K562 (cell line): Measurements from ENCODE around the gene DIRAS1. TPM values are rescaled to one million over a fixed set of nuclear protein-coding genes. Genes with fewer than 3 reads are reported as not detected.

Experiments
- BACH1 ChIP-seq: fragments of 200-800 bp; sonication (Bioruptor generic); IDR thresholded peaks from 2 replicates; pipeline ENCODE4 v1.6.1; 2016; ENCODE audit warnings: missing genetic modification characterization, missing compliant biosample characterization
- DDX20 ChIP-seq: fragments of 450-650 bp; IDR thresholded peaks from 2 replicates; pipeline ENCODE4 v1.6.1; 2016; ENCODE audit warnings: missing genetic modification characterization, low read depth, mild to moderate bottlenecking, missing compliant biosample characterization, moderate library complexity
- ETV1 ChIP-seq: fragments of 450-650 bp; conservative IDR thresholded peaks from 2 replicates; pipeline ENCODE4 v1.6.1; 2016; ENCODE audit warnings: missing genetic modification characterization, control low read depth, low read depth, missing compliant biosample characterization
- ETV5 ChIP-seq: sonication (generic); formaldehyde crosslinking; IDR thresholded peaks from 2 replicates; pipeline ENCODE4 v1.4.0; 2020; ENCODE audit warnings: low read depth, mild to moderate bottlenecking, missing genetic modification reagents
- ILK ChIP-seq: fragments of 450-650 bp; IDR thresholded peaks from 2 replicates; pipeline ENCODE4 v1.6.1; 2016; ENCODE audit warnings: missing genetic modification characterization, low read depth, mild to moderate bottlenecking, missing compliant biosample characterization, moderate library complexity, borderline replicate concordance
- KLF13 ChIP-seq: fragments of 450-650 bp; IDR thresholded peaks from 2 replicates; pipeline ENCODE4 v1.6.1; 2016; ENCODE audit warnings: missing genetic modification characterization, low read depth, mild to moderate bottlenecking, missing compliant biosample characterization, moderate library complexity, borderline replicate concordance
- NFIX ChIP-seq: fragments of 250-450 bp; sonication (Bioruptor Pico); IDR thresholded peaks from 2 replicates; pipeline ENCODE4 v1.4.0; 2020; ENCODE audit warnings: low read depth, mild to moderate bottlenecking, moderate library complexity
- NFRKB ChIP-seq: fragments of 450-650 bp; IDR thresholded peaks from 2 replicates; pipeline ENCODE4 v1.6.1; 2016; ENCODE audit warnings: low read depth
- NR2F6 ChIP-seq: fragments of 450-650 bp; formaldehyde crosslinking; IDR thresholded peaks from 2 replicates; pipeline ENCODE4 v1.4.0; 2020; ENCODE audit warnings: mild to moderate bottlenecking
- NR3C1 ChIP-seq: sonication (generic); formaldehyde crosslinking; IDR thresholded peaks from 2 replicates; pipeline ENCODE4 v1.8.1; 2022; ENCODE audit warnings: missing genetic modification reagents
- PKNOX1 ChIP-seq: fragments of 450-650 bp; IDR thresholded peaks from 2 replicates; pipeline ENCODE4 v1.6.1; 2016
- POLR2AphosphoS5 ChIP-seq: IDR thresholded peaks from 2 replicates; pipeline ENCODE4 v1.6.1; 2011; ENCODE audit warnings: mild to moderate bottlenecking, low read depth, low read length, moderate library complexity; ENCODE audit not compliant: control insufficient read depth, insufficient read depth
- PREB ChIP-seq: sonication (generic); formaldehyde crosslinking; IDR thresholded peaks from 2 replicates; pipeline ENCODE4 v1.8.1; 2023; ENCODE audit warnings: mild to moderate bottlenecking, missing genetic modification reagents
- PURB ChIP-seq: sonication (generic); formaldehyde crosslinking; IDR thresholded peaks from 2 replicates; pipeline ENCODE4 v1.9.0; 2021; ENCODE audit warnings: low read depth, mild to moderate bottlenecking, missing genetic modification reagents
- RAD21 ChIP-seq, 2 experiments: fragments of 250-450 bp in 1 of 2; fragments of 450-650 bp in 1 of 2; sonication (Bioruptor Pico) in 1 of 2; formaldehyde crosslinking in 1 of 2; IDR thresholded peaks in 1 of 2; conservative IDR thresholded peaks in 1 of 2; 2 replicates each; pipeline versions ENCODE4 v1.4.0 to v1.8.0; 2020 to 2022; ENCODE audit warnings: mild to moderate bottlenecking in 2 of 2, moderate library complexity in 1 of 2
- RBM14 ChIP-seq: fragments of 200-400 bp; formaldehyde crosslinking; IDR thresholded peaks from 2 replicates; pipeline ENCODE4 v1.6.1; 2018; ENCODE audit warnings: low read depth, mild to moderate bottlenecking, low read length, moderate library complexity, borderline replicate concordance; ENCODE audit not compliant: insufficient read depth
- SNIP1 ChIP-seq: fragments of 450-650 bp; IDR thresholded peaks from 2 replicates; pipeline ENCODE4 v1.7.1; 2017; ENCODE audit warnings: low read depth, mild to moderate bottlenecking
- U2AF2 ChIP-seq: fragments of 200-400 bp; formaldehyde crosslinking; optimal IDR thresholded peaks from 2 replicates; pipeline ENCODE3; 2017; ENCODE audit warnings: low read depth, mild to moderate bottlenecking, low read length
- XRCC4 ChIP-seq: IDR thresholded peaks from one replicate; pipeline ENCODE4 v1.6.1; 2011; ENCODE audit not compliant: insufficient read depth, insufficient read length; ENCODE audit errors: extremely low read depth
- ZNF212 ChIP-seq: fragments of 450-650 bp; formaldehyde crosslinking; IDR thresholded peaks from 2 replicates; pipeline ENCODE4 v1.4.0; 2020; ENCODE audit warnings: mild to moderate bottlenecking
- polyA plus RNA-seq, 8 experiments: library from polyadenylated mRNA; depleted of rRNA in 4 of 8; stranded (reverse) in 5 of 8; unstranded in 3 of 8; fragments of >200 nt; fragmentation: Nextera tagmentation in 2 of 8; fragmentation: Illumina TruSeq in 1 of 8; extraction: Ambion mirVana in 2 of 8; extraction: Trizol in 1 of 8; gene quantifications; 2 replicates each; pipeline versions ENCODE4 v1.2.1 to v1.2.3, GENCODE V29; 2011 to 2014; ENCODE audit warnings: inconsistent platforms in 1 of 8, missing spikeins in 1 of 8
- total RNA-seq, 7 experiments: library from RNA; depleted of rRNA in 6 of 7; stranded (reverse); fragments of >200 nt in 6 of 7; fragmentation: Illumina TruSeq in 2 of 7; extraction: Trizol in 2 of 7; gene quantifications; 2 replicates each; pipeline versions ENCODE4 v1.2.1 to v1.2.3, GENCODE V29; 2011 to 2021; ENCODE audit warnings: low replicate concordance in 1 of 7
- TF ChIP-seq, protein P1 (sequence below): sonication (generic); formaldehyde crosslinking; IDR thresholded peaks from 2 replicates; pipeline ENCODE4 v1.8.1; 2023; ENCODE audit warnings: mild to moderate bottlenecking, missing genetic modification reagents

DIRAS1 gene
- total and polyA plus RNA-seq, 9 of the 15 experiments (the other 6 are each of a cell fraction or from before 2014, with no cell fraction given): 0.11 to 12.0 (median 2.9) TPM

GRCh38 chr19:2739602-2740313 lies 18.6 kb upstream of the DIRAS1 start, which contains the start of gene SLC39A3 (continued):
- TF ChIP-seq U2AF2 (no peak), DDX20 (tag) (no peak), KLF13 (tag) (no peak), BACH1 (tag) (no peak), SNIP1 (peak; percentile 34; the same call in 1 of the 2 replicates), XRCC4 (no peak), PKNOX1 (peak; percentile 99), NFIX (CRISPR knock-in tag) (no peak), POLR2AphosphoS5 (peak; percentile 52; the same call in 1 of the 2 replicates), NR3C1 (CRISPR knock-in tag) (peak; percentile 94), ETV5 (CRISPR knock-in tag) (peak; percentile 87; the same call in 1 of the 2 replicates), RAD21 (CRISPR knock-in tag; conservative IDR thresholded peaks at IDR 0.05 in 1 of 2, IDR thresholded peaks at IDR 0.05 in 1 of 2) (no peak), PREB (CRISPR knock-in tag) (no peak), NFRKB (0 out of 2 replicates have a peak, but pooled peaks have one; percentile 8), ETV1 (peak; percentile 34), PURB (CRISPR knock-in tag) (no peak), RBM14 (no peak), NR2F6 (0 out of 2 replicates have a peak, but pooled peaks have one; percentile 19), ILK (tag) (no peak), ZNF212 (CRISPR knock-in tag) (peak; percentile 73; the same call in 1 of the 2 replicates)
- TF ChIP-seq, protein P1, sequence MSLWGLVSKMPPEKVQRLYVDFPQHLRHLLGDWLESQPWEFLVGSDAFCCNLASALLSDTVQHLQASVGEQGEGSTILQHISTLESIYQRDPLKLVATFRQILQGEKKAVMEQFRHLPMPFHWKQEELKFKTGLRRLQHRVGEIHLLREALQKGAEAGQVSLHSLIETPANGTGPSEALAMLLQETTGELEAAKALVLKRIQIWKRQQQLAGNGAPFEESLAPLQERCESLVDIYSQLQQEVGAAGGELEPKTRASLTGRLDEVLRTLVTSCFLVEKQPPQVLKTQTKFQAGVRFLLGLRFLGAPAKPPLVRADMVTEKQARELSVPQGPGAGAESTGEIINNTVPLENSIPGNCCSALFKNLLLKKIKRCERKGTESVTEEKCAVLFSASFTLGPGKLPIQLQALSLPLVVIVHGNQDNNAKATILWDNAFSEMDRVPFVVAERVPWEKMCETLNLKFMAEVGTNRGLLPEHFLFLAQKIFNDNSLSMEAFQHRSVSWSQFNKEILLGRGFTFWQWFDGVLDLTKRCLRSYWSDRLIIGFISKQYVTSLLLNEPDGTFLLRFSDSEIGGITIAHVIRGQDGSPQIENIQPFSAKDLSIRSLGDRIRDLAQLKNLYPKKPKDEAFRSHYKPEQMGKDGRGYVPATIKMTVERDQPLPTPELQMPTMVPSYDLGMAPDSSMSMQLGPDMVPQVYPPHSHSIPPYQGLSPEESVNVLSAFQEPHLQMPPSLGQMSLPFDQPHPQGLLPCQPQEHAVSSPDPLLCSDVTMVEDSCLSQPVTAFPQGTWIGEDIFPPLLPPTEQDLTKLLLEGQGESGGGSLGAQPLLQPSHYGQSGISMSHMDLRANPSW (CRISPR knock-in tag): no peak
